H1 (cell line): Measurements from ENCODE around the gene UBAC1. TPM values are rescaled to one million over a fixed set of nuclear protein-coding genes. Genes with fewer than 3 reads are reported as not detected.
"Not testable (repeated sequence)": the region's sequence is repeated elsewhere in the genome, so short reads cannot be mapped to it uniquely, and the experiment has no call there.

Source experiments
- CTCF ChIA-PET: fragments of 300-600 bp; sonication (Branson Sonifier 250); formaldehyde crosslinking; loops from one replicate; lab custom pipeline; 2021; ENCODE audit not compliant: partially characterized antibody; lab: Charles Lee
- POLR2A ChIA-PET: fragments of 300-600 bp; sonication (Branson Sonifier 250); formaldehyde crosslinking; loops from one replicate; lab custom pipeline; 2021; ENCODE audit warnings: inconsistent platforms; ENCODE audit not compliant: partially characterized antibody; lab: Charles Lee
- DNase-seq, 2 experiments: peaks; one replicate each; pipeline versions ENCODE4 v3.0.0 to v3.0.0-alpha.2; 2010 to 2022; ENCODE audit warnings: low spot score in 2 of 2, low read depth in 1 of 2, mixed read lengths in 1 of 2
- FAIRE-seq: peaks from 2 replicates; lab custom pipeline; 2011; peaks lifted over from hg19 to GRCh38; lab: Jason Lieb, UNC
- H2AFZ ChIP-seq: 2 replicates; pipeline ENCODE4 v1.8.1; 2012; ENCODE audit warnings: low read length, inconsistent platforms
- H2AK5ac ChIP-seq: 2 replicates; pipeline ENCODE4 v1.6.1; 2013; ENCODE audit warnings: low read depth, low read length
- H2BK120ac ChIP-seq: replicated peaks from 2 replicates; pipeline ENCODE3; 2013; ENCODE audit warnings: low read depth, low read length, inconsistent platforms
- H2BK12ac ChIP-seq: 2 replicates; pipeline ENCODE4 v1.6.1; 2013; ENCODE audit warnings: low read depth, low read length
- H2BK15ac ChIP-seq: 2 replicates; pipeline ENCODE4 v1.6.1; 2013; ENCODE audit warnings: low read length
- H2BK20ac ChIP-seq: 2 replicates; pipeline ENCODE4 v1.6.1; 2013; ENCODE audit warnings: low read length
- H2BK5ac ChIP-seq: 2 replicates; pipeline ENCODE4 v1.6.1; 2013; ENCODE audit warnings: low read depth, low read length
- H3K14ac ChIP-seq: 2 replicates; pipeline ENCODE4 v1.6.1; 2013; ENCODE audit warnings: inconsistent platforms; ENCODE audit not compliant: insufficient read length
- H3K18ac ChIP-seq: 2 replicates; pipeline ENCODE4 v1.6.1; 2013; ENCODE audit warnings: low read length; ENCODE audit errors: extremely low read depth
- H3K23ac ChIP-seq: 2 replicates; pipeline ENCODE4 v1.6.1; 2013; ENCODE audit warnings: inconsistent platforms; ENCODE audit not compliant: insufficient read length
- H3K23me2 ChIP-seq: 2 replicates; pipeline ENCODE4 v1.6.1; 2013; ENCODE audit warnings: low read depth, low read length
- H3K27ac ChIP-seq: 2 replicates; pipeline ENCODE4 v1.6.1; 2011; ENCODE audit warnings: low read depth, low read length, inconsistent platforms
- H3K27me3 ChIP-seq, 4 experiments: replicated peaks in 1 of 4; 1 replicate in 1 of 4; 2 replicates in 3 of 4; pipeline versions ENCODE4 v1.6.1 to v1.8.1; 2011 to 2013; ENCODE audit warnings: low read length in 3 of 4, mild to moderate bottlenecking in 3 of 4, inconsistent platforms in 2 of 4, mixed read lengths in 2 of 4, moderate library complexity in 1 of 4; ENCODE audit not compliant: control insufficient read depth in 3 of 4, insufficient read depth in 3 of 4; ENCODE audit errors: extremely low read depth in 1 of 4
- H3K36me3 ChIP-seq, 4 experiments: 2 replicates each; pipeline versions ENCODE4 v1.6.1 to v1.8.1; 2011 to 2013; ENCODE audit warnings: mild to moderate bottlenecking in 4 of 4, low read length in 3 of 4, moderate library complexity in 2 of 4, control low read depth in 1 of 4, inconsistent platforms in 1 of 4; ENCODE audit not compliant: insufficient read depth in 4 of 4, control insufficient read depth in 2 of 4
- H3K4ac ChIP-seq: replicated peaks from 2 replicates; pipeline ENCODE3; 2013; ENCODE audit warnings: low read length, low read depth, mixed read lengths, inconsistent platforms; ENCODE audit not compliant: insufficient read length
- H3K4me1 ChIP-seq, 4 experiments: replicated peaks in 1 of 4; 1 replicate in 1 of 4; 2 replicates in 3 of 4; pipeline versions ENCODE4 v1.6.1 to v1.8.1; 2011 to 2013; ENCODE audit warnings: low read length in 3 of 4, inconsistent platforms in 2 of 4, mixed read lengths in 1 of 4; ENCODE audit not compliant: insufficient read depth in 4 of 4, control insufficient read depth in 3 of 4
- H3K4me2 ChIP-seq, 2 experiments: 2 replicates each; pipeline versions ENCODE4 v1.6.1 to v1.8.1; 2011 to 2013; ENCODE audit warnings: low read depth in 2 of 2, low read length in 2 of 2, control low read depth in 1 of 2, inconsistent platforms in 1 of 2, mild to moderate bottlenecking in 1 of 2; ENCODE audit not compliant: insufficient read depth in 1 of 2
- H3K4me3 ChIP-seq, 4 experiments: fragments of 200-600, 300-600 bp in 1 of 4; sonication (generic), shearing (Covaris generic), sonication (Bioruptor Twin) in 1 of 4; 2 replicates each; pipeline versions ENCODE4 v1.5.1 to v1.8.1; 2011 to 2016; ENCODE audit warnings: low read length in 4 of 4, low read depth in 3 of 4, control low read depth in 2 of 4, inconsistent platforms in 2 of 4, mild to moderate bottlenecking in 2 of 4, mixed read lengths in 1 of 4, moderate library complexity in 1 of 4; ENCODE audit not compliant: insufficient read depth in 2 of 4; ENCODE audit errors: extremely low read depth in 1 of 4
- H3K56ac ChIP-seq: replicated peaks from 2 replicates; pipeline ENCODE3; 2013; ENCODE audit warnings: low read depth, mild to moderate bottlenecking, mixed read lengths, low read length, inconsistent platforms; ENCODE audit not compliant: insufficient read length
- H3K79me1 ChIP-seq: 2 replicates; pipeline ENCODE4 v1.6.1; 2013; ENCODE audit warnings: low read depth, low read length, control low read depth
- H3K79me2 ChIP-seq, 2 experiments: 2 replicates each; pipeline versions ENCODE4 v1.6.1 to v1.8.1; 2012 to 2013; ENCODE audit warnings: low read length in 2 of 2, mild to moderate bottlenecking in 2 of 2, inconsistent platforms in 1 of 2; ENCODE audit not compliant: insufficient read depth in 2 of 2, control insufficient read depth in 1 of 2
- H3K9ac ChIP-seq, 4 experiments: replicated peaks in 1 of 4; 1 replicate in 1 of 4; 2 replicates in 3 of 4; pipeline versions ENCODE4 v1.6.1 to v1.8.1; 2011 to 2013; ENCODE audit warnings: low read depth in 3 of 4, low read length in 3 of 4, control low read depth in 2 of 4, mild to moderate bottlenecking in 2 of 4, moderate library complexity in 2 of 4, inconsistent platforms in 1 of 4; ENCODE audit errors: extremely low read depth in 1 of 4
- H3K9me3 ChIP-seq, 2 experiments: 2 replicates each; pipeline versions ENCODE4 v1.6.1 to v1.8.1; 2012 to 2013; ENCODE audit warnings: mild to moderate bottlenecking in 2 of 2, moderate library complexity in 2 of 2, control low read depth in 1 of 2, inconsistent platforms in 1 of 2, low read depth in 1 of 2, low read length in 1 of 2, mixed read lengths in 1 of 2; ENCODE audit not compliant: insufficient read depth in 2 of 2
- H4K20me1 ChIP-seq, 2 experiments: replicated peaks in 1 of 2; 2 replicates each; pipeline versions ENCODE3 to v1.8.1; 2011 to 2013; ENCODE audit warnings: inconsistent platforms in 2 of 2, low read length in 2 of 2, mild to moderate bottlenecking in 1 of 2; ENCODE audit not compliant: insufficient read depth in 2 of 2, control insufficient read depth in 1 of 2
- H4K5ac ChIP-seq: 2 replicates; pipeline ENCODE4 v1.6.1; 2013; ENCODE audit warnings: low read length, low read depth, mixed read lengths, inconsistent platforms; ENCODE audit not compliant: insufficient read length
- H4K8ac ChIP-seq: 2 replicates; pipeline ENCODE4 v1.8.0; 2013; ENCODE audit warnings: mild to moderate bottlenecking, moderate library complexity, low read length, inconsistent platforms; ENCODE audit not compliant: insufficient read depth; ENCODE audit errors: extremely low read depth
- H4K91ac ChIP-seq: replicated peaks from 2 replicates; pipeline ENCODE3; 2013; ENCODE audit warnings: low read length, mixed read lengths, inconsistent platforms; ENCODE audit not compliant: insufficient read length
- WGBS, 2 experiments: shearing (Covaris generic) in 1 of 2; methylation state at CpG; one replicate each; pipeline versions ENCODE4 v1.1.6 to v1.1.7; 2013 to 2015; ENCODE audit warnings: low lambda C conversion rate in 2 of 2, mixed read lengths in 2 of 2, inconsistent platforms in 1 of 2, low coverage in 1 of 2, missing lambda C conversion rate in 1 of 2; ENCODE audit not compliant: insufficient replicate concordance in 2 of 2, insufficient coverage in 1 of 2, insufficient read length in 1 of 2; ENCODE audit errors: extremely low coverage in 1 of 2, missing lambda C conversion rate in 1 of 2; 5-methylcytosine and 5-hydroxymethylcytosine counted together
- polyA plus RNA-seq, 7 experiments: library from polyadenylated mRNA; depleted of rRNA in 3 of 7; stranded (reverse) in 5 of 7; unstranded in 2 of 7; fragments of >200 nt in 5 of 7; fragments of 200-250 nt in 2 of 7; gene quantifications; 1 replicate in 5 of 7; 2 replicates in 1 of 7; 4 replicates in 1 of 7; pipeline versions ENCODE4 v1.2.1 to v1.2.3, GENCODE V29; 2011 to 2013; ENCODE audit warnings: missing spikeins in 2 of 7, mixed read lengths in 2 of 7
- total RNA-seq: library from RNA; stranded (reverse); fragmentation: NEBNext Ultra II Directional; extraction: Animal tissue kit (Norgen Biotek cat#: 25700); gene quantifications from 2 replicates; pipeline ENCODE4 v1.2.1, GENCODE V29; 2021

Gene UBAC1
- total and polyA plus RNA-seq, 2 of the 8 experiments (the other 6 are each of a cell fraction or from before 2014, with no cell fraction given): 59.3 to 85.2 TPM

DNA sequence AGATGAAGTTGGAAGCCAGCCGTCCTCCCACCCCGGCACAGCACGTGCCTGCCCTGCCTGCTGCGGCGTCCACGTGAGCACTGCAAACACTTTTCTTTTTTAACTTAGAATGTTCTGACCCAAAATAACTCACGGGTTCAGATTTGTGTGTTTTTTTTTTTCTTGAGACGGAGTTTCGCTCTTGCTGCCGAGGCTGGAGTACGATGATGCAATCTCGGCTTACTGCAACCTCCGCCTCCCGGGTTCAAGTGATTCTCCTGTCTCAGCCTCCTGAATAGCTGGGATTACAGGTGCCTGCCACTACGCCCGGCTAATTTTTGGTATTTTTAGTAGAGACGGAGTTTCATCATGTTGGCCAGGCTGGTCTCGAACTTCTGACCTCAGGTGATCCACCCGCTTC lies 14.1 kb downstream of the UBAC1 start:
- H3K9me3 ChIP-seq, DNase-seq, H3K27ac ChIP-seq, H3K79me2 ChIP-seq, H3K56ac ChIP-seq, H3K18ac ChIP-seq, H2AFZ ChIP-seq, H3K4ac ChIP-seq, H3K27me3 ChIP-seq, H3K4me1 ChIP-seq, H2BK12ac ChIP-seq, H2AK5ac ChIP-seq, H2BK5ac ChIP-seq, H4K8ac ChIP-seq, H3K9ac ChIP-seq, H4K20me1 ChIP-seq, H4K5ac ChIP-seq, H3K14ac ChIP-seq, H3K23me2 ChIP-seq, FAIRE-seq, H4K91ac ChIP-seq, H3K4me2 ChIP-seq, H2BK120ac ChIP-seq, POLR2A ChIA-PET, H3K23ac ChIP-seq, H2BK20ac ChIP-seq, H3K4me3 ChIP-seq, H2BK15ac ChIP-seq, H3K79me1 ChIP-seq: not testable (repeated sequence)
- WGBS, 2 experiments: 93% methylated on average over 19 of the region's 19 CpGs; no CpG with 5 or more reads in 1 of the 2 experiments
- CTCF ChIA-PET: interaction anchor here (0.6 kb wide), 1 partner anchor 36 kb away, joined by 3 read pairs; no protein-coding TSS in a partner anchor
- H3K36me3 ChIP-seq: peaks cover 9 to 42% (median 27%) of the 10 kb centered on the region in 4 experiments; a peak in 6 of 8 replicates
